Stimulated activated CD4-positive, alpha-beta T cell treated with anti-CD3 and anti-CD28 coated beads, Interleukin-15, amount 100 ng/mL, for 48 hours (primary cell): ENCODE measurements around the gene TSSC4.

Experiments used
- DNase-seq, 2 donors: peaks; one replicate each; pipeline ENCODE4 v3.0.0-alpha.2; 2020; ENCODE audit warnings: low read depth in 2 of 2

The TSSC4 gene

DNA sequence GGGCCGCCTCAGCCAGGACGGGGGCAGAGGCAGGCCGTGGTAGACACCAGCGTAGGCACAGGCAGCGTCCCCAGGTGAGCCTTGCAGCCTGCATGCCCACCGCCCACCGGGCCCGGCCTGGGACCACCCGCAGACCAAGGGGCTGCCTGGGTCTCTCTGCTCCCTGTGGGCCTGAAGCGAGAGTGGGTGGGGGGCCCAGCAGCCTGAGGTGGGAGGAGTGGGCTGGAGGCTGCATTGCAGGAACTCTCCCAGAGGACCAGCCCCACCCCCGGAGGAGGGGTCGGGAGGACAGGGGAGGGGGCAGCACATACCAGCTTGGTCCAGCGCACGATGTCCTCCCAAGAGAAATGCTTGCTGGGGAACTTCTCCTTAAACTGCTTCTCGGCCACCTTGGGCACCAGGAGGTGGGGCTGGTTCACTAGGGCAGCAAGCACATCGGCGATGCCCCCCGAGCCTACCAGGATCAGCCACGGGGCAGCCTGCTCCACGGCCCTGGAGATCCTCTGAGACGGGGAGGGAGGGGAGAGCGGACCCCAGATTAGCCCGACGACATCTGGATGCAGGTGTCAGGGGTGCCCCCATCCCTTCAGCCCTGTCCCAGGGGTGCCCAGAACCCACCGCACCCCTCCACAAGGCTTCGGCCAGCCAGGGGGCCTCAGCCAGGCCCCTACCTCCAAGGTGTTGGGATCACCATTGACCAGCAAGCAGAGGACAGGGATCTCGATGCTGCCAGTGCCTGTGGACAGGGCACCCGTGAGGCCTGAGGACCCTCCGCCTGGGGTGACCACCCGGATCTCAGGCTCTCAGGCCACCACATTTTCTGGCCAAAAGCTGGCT lies 17.5 kb downstream of the TSSC4 start:
- no peak for DNase-seq

DNA sequence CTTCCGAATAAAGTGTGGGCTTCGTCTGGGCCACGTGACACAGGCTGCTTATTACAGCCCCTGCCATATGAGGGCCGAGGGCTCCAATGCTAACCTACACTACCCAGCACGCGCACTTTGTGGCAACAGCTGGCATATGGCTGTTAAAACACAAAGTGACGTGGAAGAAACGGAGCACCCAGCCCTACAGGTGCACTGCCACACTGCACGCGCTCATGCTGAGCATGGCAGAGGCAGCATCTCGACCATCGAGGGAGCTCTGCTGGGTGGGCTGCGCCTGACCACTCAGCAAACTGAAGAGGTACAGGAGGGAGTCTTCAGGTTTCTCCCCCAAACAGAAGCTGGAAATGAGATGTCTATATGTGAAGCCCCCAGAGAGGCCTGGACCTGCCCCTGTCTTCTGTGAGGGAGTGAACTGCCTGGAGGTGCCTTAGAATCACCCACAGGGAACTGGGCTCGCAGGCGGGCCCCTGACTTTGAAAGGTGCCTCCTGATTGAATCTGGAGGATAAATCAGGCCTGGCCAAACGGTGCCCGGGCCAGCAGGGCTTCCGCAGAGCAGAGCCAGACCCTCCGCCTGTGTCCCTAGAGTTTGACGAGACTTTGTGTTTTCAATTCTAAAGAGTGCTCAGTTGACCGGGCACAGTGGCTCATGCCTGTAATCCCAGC lies 18.3 kb downstream of the TSSC4 start:
- DNase-seq, result no peak

DNA sequence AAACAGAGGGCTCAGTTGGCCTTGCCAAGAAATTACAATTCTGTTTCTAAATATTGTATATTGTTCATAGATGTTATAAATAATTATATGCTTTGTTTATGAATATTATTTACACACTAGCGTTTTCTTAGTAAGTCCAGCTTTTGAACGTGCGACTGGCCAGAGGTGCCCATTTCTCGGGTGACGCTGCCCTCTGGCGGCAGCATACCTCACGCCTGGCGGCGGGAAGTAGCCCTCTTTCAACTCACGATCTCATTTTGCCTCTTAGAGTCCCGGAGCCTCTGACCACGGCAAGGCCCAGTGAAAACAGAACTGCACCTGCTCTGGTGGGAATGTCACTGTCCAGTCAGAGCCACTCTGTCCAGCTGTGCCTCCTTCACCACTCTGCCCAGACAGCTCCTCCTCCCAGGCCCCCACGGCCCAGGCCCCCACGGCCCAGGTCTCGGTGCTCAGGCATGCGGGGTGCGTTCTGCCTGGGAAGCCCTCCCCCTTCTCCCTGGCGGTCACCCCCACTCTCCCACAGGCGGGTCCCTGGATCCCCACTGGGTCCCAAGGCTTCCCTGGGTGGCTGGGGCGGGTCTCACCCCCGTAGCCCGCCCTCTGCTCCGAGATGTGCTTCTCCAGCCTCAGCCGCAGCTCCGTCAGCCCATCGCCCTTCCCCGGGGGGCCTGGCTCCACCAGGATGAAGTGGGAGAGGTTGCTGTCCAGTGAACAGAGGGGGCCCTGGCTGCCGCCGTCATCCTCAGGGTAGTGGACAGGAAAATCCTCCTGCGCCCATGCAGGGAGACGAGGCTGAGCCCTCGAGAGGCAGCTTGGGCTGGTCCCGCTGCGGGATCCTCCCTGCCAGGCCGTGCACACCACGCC lies 19.3 kb downstream of the TSSC4 start:
- DNase-seq, result peak in 1 of 2 donors; percentile 45

DNA sequence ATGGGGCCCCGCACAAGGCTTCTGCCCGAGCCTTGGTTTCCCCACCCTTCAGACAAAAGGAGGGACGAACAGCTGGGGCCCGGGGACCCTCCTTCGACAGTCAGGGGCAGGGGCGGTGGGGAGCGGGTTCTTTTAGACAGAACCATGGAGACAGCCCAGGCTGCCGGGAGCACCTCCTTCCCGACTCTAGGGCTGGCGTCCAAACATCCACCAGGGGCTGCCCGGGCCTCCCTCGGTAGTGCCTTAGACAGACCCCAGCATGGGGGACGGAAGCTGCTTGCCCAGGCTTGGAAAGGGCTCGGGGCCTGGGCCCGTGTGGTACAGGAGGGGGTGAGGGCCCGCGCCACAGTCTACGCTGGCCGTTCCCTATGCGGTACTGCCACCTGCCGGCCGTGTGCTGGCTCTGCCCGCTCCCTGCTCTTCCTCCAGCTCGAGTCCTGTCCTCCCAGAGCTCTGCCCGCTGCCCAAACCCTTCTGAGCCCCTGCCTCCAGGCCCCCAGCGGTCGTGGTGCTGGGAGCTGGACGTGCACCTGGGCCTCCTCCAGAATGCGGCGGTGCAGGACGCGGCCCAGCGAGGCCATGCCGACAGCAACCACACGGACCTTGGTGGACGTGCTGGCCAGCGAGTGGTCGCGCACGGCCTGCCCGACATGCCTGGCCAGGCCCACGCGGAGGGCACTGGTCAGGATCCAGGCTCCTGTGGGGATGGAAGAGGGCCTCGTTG lies 20.1 kb downstream of the TSSC4 start:
- peak; percentile 52 to 72 for DNase-seq

DNA sequence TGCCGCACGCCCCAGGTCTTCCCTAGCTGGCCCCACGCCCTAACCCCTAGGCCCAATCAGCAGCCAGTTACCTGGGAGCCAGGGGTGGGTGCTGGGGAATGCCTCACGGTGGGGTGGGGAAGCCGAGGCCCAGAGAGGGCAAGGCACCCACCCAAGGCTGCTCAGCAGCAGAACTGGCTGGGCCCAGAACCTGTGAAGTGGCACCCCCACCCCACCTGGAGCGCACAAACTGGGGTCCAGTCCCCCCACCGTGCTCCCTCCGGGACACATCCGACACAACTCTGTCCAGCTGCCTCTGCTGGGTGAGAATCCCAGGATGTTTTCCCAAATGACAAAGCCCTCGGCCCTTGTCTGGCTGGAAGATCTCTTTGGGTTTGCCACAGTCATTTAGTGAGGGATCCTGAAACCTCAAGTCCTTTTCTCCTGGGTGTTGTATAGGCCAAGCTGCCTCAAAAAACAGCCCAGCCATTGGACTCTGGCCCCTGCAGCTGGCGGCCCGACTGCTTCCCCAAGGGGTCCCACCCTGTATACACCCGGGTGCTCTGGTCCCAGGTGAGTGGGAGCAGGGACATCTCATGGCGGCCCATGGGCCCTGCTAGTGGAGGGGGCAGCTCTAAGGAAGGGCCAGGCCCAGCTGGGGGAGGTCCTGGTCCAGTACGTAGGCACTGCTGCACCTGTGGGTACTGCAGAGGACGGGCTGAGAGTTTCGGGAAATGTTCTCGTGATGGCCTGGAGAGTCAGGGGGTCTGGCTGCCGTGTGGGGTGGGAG lies 20.9 kb downstream of the TSSC4 start:
- no peak for DNase-seq

DNA sequence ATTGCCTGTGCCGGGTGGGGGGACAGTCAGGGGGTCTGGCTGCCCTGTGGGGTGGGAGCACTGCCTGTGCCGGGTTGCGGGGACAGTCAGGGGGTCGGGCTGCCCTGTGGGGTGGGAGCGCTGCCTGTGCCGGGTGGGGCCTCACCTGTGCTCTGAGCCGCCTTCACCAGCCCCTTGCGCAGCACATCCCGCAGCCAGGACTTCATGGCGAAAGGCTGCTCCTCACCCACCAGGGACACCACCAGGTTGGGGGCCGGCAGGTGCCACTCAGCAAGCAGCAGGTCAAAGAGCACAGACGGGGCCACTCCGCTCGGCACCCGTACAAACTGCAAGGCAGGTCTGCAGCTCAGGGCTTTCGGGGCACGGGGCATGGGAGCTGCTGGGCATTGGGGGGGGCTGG lies 21.4 kb downstream of the TSSC4 start:
- no peak for DNase-seq

DNA sequence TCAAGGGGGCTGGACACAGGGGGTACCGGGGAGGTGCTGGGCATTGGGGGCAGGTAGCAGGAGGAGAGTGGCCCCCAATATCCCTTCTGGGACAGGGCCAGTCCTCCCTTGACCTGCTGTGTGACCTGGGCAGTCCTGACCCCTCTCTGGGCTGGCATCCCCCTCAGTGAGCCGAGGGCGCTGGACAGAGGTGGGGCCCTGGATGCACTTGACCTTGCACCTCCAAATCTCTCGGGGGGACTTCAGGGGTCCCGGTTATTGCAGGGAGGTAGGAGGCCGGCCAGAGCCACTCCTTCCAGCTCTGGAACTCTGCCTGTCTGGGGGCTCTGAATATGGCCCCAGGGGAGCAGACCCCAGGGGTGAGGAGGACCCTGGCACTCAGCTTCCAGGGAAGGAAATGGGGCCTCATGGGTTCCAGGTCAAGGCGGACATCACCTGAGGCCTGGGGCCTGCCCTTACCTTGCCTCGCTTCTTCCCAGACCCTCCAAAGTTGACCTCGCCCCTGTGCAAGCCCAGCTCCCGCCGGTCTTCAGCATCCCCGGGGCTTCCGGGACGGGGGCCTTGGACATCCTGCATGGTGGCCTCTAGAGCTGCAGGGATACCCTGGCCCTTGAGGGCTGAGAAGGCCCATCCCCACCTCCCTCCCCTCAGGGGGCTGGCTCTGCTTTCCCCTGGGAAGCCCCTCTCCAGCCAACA lies 22.1 kb downstream of the TSSC4 start:
- no peak for DNase-seq

DNA sequence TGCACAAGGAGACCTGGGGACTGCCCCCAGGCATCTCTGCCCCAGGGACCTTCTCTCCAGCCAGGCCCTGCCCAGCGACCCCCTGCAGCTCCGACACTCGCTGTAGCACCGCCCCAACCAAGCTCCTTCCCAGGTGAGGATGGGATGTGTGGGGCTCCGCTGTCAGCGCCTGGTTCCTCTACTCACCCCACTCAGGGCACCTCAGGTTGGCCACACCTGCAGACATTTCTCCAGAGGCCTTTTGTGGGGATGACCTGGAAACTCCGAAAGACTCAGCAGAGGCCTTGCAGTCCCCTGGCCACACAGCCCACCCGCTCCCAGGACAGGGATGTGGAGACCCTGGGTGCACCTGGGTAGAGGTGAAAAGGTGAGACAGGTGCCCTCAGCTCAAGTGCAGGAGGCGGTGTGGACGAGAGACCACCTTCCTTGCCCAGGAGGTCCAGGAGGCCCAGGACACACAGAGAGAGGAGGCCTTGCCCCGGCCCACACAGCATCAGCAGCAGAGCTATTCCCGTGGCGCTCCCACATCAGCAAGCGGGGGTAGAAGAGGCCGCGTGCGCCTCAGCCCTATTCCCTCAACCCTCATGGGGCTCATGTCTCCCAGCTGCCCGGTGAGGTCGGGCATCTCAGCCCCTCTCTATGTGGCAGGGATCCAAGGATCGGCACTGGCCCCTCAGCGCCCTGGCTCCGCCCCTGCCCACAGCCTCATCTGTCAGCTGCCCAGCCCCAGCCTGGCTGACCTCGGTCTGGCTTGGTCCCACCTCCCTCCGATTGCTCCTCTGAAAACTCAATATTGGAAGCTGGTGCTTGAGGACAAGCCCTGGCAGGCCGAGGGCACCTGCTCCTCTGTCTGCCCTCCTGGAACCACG lies 22.8 kb downstream of the TSSC4 start:
- no peak for DNase-seq

DNA sequence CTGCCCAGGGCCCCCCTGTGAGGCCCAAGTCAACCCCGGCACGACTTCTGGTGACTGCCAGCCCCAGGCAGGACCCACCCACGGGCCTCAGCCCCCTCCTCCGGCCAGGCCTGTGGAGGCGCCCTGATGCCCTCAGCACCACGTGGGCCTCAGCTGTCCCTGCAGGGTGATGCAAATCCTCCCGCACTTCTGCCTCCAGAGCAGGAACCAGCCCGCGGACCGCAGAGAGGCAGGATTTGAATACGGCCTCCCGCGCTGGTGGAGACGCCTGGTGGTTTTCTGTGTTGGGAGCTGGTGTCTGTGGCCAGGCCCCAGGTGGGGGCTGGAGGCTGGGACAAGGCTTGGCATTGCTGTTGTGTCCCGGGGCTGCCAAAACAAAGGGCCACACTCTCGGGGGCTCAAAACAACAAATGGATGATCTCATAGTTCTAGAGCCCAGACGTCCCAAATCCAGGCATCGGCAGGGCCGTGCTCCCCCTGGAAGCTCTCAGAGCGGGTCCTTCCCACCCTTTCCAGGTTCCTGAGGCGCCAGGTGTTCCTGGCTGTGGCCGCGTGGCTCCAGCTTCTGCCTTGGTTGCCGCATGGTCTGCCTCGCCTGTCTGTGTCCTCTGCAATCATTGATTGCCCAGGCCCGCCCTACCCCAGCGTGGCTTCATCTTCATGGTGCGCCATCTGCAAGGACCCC lies 24.4 kb downstream of the TSSC4 start:
- DNase-seq, result no peak

DNA sequence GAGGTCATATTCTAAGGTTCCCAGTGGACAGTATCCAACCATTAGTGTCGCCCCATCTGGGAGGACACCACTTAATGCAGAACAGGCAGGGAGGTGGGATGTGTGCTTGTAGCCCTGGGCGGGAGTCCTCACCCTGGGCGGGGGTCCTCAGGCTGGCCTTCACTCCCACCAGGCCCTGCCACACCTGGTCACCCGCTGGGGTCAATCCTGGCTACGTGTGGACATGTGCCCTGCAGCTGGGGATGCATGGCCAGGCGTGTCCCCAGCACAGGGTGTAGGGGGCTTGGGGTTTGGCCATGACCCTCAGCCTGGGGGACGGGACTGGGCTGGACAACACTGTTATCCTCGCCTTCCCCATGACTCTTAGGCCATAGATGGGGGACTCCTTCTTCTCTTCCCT lies 25.0 kb downstream of the TSSC4 start:
- no peak for DNase-seq

DNA sequence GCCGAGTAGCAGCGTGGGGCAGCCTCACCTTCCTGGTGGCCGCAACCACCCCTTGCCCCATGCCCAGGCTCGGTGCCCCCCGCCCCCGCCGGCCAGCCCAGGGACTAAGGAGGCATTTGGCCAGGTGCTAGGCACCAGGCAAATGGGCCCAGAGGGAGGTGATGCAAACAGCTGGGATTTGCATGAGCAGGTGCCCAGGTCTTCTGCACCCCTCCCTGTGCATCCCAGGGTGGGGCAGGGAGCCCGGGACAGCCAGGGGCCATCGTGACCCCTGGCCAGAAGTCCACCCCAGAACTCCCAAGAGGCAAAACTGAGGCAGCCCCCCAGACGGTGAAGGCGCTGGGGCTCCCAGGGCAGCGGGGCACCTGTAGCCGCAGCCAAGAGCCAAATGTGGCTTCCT lies 25.7 kb downstream of the TSSC4 start:
- no peak for DNase-seq

DNA sequence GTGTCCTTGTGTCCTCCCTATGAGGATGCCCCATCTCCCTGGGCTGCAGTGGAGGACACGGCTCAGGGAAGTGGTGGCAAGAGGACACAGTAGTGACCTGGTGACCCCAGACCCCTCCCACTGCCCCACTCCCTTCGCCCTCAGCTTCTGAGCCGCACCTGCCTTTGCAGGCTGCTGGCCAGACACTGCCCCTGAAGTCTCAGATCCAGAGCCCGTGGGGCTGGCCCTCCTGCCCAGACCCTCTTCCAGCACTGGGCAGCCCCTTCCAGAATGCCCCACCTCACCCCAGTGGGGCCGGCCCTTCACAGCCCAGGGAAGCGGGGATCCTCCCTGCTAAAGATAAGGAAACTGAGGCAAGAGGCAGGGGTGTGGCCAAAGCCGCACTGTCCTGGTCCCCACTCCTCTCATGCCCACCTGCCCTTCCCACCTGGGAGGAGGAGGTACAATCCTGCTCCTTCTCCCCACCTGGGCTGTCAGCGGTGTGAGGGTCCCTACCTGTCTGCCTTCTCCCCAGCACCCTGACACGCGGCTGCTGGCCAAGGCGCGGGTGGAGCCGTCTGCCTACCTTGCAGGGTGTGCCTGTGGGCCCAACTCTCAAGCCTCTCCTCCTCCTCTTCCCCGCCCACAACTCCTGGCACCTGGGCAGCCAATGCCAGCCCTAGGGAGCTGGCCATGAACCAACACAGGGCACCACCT lies 26.4 kb downstream of the TSSC4 start:
- DNase-seq, result no peak

DNA sequence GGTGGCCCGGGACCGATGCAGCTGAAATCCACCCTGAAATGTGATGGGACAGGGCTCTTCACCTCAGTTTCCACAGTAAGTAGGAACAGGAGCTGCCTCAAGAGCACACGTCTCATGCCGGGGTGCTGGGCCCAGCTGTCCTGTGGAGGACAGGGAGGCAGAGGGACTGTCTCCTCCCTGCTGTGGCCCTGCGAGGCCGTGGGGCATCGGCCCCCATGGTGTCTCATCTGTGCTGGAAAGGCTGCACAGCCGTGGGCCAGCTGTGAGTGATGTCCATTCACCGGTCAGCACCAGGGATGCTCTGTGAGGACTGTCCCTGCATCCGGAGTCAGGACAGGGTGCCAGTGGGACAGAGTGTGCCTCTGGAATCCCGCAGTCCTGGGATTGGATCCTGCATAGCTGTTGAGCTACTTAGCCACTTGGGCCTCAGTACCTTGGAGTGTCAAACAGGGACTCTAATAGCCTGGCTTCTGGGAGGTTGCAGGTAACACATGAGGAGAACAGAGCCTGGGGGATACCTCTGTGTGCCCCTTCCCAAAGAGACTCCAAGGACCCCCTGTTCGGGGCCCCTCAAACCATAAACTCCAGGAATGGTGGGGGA lies 27.3 kb downstream of the TSSC4 start:
- DNase-seq, result no peak

DNA sequence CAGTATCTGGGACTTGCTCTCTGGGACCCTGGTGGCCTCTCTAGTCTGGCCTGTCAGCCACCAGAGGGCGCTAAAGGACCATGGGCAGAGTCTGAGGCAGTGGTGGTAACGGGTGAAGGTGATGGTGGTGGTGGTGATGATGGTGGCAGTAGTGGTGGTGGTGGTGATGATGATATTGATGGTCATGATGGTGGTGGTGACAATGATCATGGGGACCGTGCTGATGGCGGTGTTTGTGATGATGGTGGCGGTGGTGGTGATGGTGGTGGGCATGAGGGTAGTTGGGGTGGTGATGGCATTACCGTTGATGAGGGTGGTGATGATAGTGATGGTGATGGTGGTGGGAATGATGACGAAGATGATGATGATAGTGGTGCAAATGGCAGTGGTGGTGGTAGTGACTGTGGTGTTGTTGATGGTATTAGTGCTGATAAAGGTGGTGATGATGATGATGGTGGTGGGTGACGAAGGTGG lies 27.8 kb downstream of the TSSC4 start:
- DNase-seq, result peak; percentile 74 to 80

DNA sequence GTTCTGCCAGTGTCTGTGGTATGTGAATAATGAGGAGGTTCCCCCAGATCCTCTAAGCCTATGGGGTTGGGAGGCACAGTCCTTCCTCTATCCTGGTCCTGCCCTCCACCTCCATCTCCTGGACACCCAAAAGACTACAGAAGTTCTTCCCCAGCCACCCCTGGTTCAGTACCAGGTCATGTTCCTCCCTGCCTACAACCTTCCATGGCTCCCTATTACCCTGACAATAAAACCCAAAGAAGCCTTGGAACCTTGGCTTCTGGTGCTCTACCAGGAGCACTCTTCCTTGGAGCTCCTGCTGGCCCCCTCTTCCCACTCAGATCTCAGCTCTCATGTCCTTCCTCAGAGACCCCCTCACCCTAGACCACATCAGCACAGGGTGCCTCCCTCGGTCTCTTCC lies 30.8 kb downstream of the TSSC4 start:
- no peak for DNase-seq

DNA sequence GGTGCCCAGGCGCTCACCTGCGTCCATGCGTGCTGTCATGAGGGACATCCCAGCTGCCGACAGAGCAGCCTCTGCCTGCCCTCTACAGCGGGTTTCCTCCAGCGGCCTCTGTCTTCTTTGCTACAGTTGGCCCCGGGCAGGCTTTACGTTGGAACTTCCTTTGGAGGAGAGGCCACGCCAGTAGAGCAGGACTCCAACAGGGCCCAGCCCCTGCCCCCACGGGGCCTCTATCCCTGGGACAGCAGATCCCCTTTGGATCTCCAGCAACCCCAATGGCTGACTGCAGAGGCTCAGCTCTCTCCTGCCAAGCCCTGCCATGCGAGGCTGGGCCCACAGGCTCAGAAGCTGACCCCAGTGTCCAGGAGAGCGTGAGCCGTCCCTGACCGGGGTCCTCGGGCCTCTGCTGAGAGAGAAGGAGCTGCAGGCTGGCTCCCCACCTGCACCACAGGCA lies 31.6 kb downstream of the TSSC4 start:
- DNase-seq, result no peak

DNA sequence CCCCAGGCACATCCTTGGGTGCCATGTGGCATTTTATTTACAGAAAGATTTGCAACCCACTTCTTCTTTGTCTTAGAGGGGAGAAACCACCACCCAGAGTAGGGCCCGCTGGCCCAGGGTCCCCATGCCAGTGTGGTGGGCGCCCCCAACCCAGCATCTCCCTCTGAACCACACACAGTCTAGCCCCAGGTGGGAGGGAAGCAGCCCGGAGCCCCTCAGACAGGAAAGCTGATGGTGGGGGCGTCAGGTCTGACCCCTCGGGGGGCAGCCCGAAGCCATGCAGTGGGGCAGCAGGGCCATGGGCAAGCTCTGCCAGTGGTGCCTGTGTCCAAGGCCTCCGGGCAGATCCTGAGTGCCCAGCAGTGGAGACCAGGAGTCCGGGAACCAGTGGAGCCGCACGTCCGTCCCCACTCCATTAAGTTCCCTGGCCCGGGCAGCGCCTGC lies 32.1 kb downstream of the TSSC4 start:
- no peak for DNase-seq
